Coronary artery (tissue), 2 donors: ENCODE results near the gene SPACA4.

Experiments used
- DNase-seq: peaks from one replicate; pipeline ENCODE4 v3.0.0-alpha.2; 2017; ENCODE audit warnings: low spot score
- H3K27ac ChIP-seq, 2 donors: fragments of 200-600 bp; sonication (generic); one replicate each; pipeline ENCODE4 v1.5.1; 2016 to 2019
- H3K4me3 ChIP-seq: fragments of 200-600 bp; sonication (generic); 2 replicates; pipeline ENCODE4 v1.5.1; 2016; ENCODE audit warnings: mild to moderate bottlenecking, moderate library complexity
- CTCF ChIP-seq: fragments of 200-600 bp; sonication (generic); IDR thresholded peaks from one replicate; pipeline ENCODE4 v1.5.1; 2019; ENCODE audit warnings: antibody characterized with exemption

Gene SPACA4

GRCh38 chr19:48656840-48657474, 50.4 kb downstream of the SPACA4 start:
- TF ChIP-seq CTCF: no peak
- no peak for DNase-seq
- Histone ChIP-seq H3K27ac (no peak overlapping the region), H3K4me3 (no peak overlapping the region)
